Lower leg skin (tissue), 3 donors: ENCODE measurements around the gene OTX1.

Experiments used
- CTCF ChIP-seq, 3 donors: fragments of 450-650 bp; IDR thresholded peaks; one replicate each; pipeline ENCODE4 v1.5.1; 2016; ENCODE audit warnings: antibody characterized with exemption in 3 of 3, mild to moderate bottlenecking in 3 of 3, moderate library complexity in 2 of 3
- POLR2A ChIP-seq, 2 donors: fragments of 450-650 bp; IDR thresholded peaks; one replicate each; pipeline ENCODE4 v1.6.1; 2016 to 2017; ENCODE audit warnings: antibody characterized with exemption in 2 of 2, mild to moderate bottlenecking in 1 of 2, moderate library complexity in 1 of 2

- no peak for TF ChIP-seq CTCF (IDR thresholded peaks at IDR 0.05)
- no peak for TF ChIP-seq POLR2A (IDR thresholded peaks at IDR 0.05)
Observed at GRCh38 chr2:63038034-63038433, 12.6 kb upstream of the OTX1 start.
